ENCODE measurements around the gene HOXD12.

The HOXD12 gene

DNA sequence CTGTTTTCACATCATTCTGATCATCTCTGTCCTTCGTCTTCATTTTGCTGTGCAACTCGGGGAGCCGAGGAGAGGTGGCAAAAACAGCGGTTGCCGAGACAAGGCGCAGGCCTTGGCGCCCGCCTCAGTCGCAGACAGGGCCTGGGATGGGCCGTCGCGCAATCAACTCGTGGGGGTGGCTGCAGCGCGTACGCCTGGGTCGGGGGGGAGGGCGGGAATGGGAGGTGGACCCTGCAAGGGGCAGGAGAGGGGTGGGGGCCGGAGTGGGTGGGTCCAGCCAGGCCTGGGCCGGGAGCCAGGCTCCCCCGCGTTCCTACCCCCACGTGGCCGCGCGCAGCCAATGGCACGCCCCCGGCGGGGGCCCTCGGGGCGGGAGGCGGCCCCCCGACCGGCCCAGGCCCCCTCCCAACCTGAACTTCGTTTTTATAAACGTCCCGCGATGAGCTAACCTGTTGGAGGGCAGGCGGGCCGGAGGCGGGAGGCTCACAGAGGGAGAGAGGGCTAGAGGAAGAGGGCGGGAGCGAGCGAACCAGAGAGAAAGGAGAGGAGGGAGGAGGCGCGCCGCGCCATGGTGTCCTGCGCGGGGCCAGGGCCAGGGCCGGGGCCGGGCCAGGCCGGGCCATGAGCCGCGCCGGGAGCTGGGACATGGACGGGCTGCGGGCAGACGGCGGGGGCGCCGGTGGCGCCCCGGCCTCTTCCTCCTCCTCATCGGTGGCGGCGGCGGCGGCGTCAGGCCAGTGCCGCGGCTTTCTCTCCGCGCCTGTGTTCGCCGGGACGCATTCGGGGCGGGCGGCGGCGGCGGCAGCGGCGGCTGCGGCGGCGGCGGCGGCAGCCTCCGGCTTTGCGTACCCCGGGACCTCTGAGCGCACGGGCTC, 7.1 kb upstream of the HOXD12 start, which contains the start of gene HOXD13:
Gene HOXD13 (plus strand): TSS at position 452 of the 875 bp plus-strand sequence. CDS start 170 bp downstream, at position 622.
- peak within 1 kb of the TSS; percentile 30 for H3K27ac ChIP-seq (ENCODE audit: low read depth, low read length)
- peaks cover 51% of the 10 kb centered on the region for H3K27me3 ChIP-seq (ENCODE audit: control insufficient read depth, insufficient read depth, low read length)
- H3K4me1 ChIP-seq (ENCODE audit: control insufficient read depth, insufficient read depth, low read length): peaks cover 3% of the 10 kb centered on the region
- H3K9ac ChIP-seq (ENCODE audit: low read length): no peak within 1 kb of the TSS
- H3K4me3 ChIP-seq (ENCODE audit: low read length): peak within 1 kb of the TSS; percentile 64
- no peaks in the 10 kb centered on the region for H3K36me3 ChIP-seq (ENCODE audit: control insufficient read depth, insufficient read depth, low read length)

DNA sequence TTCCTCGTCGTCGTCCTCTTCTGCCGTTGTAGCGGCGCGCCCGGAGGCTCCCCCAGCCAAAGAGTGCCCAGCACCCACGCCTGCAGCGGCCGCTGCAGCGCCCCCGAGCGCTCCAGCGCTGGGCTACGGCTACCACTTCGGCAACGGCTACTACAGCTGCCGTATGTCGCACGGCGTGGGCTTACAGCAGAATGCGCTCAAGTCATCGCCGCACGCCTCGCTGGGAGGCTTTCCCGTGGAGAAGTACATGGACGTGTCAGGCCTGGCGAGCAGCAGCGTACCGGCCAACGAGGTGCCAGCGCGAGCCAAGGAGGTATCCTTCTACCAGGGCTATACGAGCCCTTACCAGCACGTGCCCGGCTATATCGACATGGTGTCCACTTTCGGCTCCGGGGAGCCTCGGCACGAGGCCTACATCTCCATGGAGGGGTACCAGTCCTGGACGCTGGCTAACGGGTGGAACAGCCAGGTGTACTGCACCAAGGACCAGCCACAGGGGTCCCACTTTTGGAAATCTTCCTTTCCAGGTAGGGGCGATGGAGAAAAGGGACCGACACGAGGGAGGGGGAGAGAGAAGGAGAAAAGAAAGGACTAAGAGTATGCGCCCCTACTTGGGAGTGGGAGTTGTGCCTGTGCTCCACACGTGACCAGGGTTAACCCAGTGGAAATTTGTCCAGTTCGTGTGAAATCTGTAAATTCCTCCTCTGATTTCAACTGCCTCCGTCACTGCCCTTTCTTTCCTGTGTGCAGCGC, 6.3 kb upstream of the HOXD12 start:
- H3K4me1 ChIP-seq (ENCODE audit: control insufficient read depth, insufficient read depth, low read length): peaks cover 5% of the 10 kb centered on the region
- H3K27ac ChIP-seq (ENCODE audit: low read depth, low read length): peak overlapping the region; percentile 30
- no peaks in the 10 kb centered on the region for H3K36me3 ChIP-seq (ENCODE audit: control insufficient read depth, insufficient read depth, low read length)
- peaks cover 52% of the 10 kb centered on the region for H3K27me3 ChIP-seq (ENCODE audit: control insufficient read depth, insufficient read depth, low read length)
- no peak overlapping the region for H3K9ac ChIP-seq (ENCODE audit: low read length)
- H3K4me3 ChIP-seq (ENCODE audit: low read length): peak overlapping the region; percentile 64

DNA sequence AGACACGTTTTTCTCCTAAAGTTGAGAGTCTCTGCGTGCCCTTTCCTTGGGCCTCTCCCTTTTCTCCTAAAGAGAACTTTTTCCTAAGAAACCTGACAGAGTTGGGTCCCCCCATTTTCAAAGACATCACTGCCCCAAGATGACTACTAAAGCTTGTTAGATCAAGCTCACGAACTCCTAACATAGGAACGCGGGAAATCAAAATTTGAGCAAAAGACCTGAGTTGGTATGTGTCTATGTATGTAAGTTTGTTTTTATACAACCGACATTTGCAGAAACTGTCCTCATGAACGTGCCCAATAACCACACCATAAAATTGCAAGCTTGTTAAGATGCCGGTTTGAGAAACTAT, 5.7 kb upstream of the HOXD12 start:
- Histone ChIP-seq H3K27me3 (ENCODE audit: control insufficient read depth, insufficient read depth, low read length) (peaks cover 56% of the 10 kb centered on the region), H3K4me1 (ENCODE audit: control insufficient read depth, insufficient read depth, low read length) (peaks cover 5% of the 10 kb centered on the region), H3K36me3 (ENCODE audit: control insufficient read depth, insufficient read depth, low read length) (no peaks in the 10 kb centered on the region)

DNA sequence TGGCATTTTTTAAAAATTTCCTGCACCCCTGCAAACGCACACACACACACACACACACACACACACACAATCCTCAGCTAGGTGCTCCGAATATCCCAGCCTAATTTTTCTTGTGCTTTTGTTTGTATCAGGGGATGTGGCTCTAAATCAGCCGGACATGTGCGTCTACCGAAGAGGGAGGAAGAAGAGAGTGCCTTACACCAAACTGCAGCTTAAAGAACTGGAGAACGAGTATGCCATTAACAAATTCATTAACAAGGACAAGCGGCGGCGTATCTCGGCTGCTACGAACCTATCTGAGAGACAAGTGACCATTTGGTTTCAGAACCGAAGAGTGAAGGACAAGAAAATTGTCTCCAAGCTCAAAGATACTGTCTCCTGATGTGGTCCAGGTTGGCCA, 5.2 kb upstream of the HOXD12 start:
- Histone ChIP-seq H3K4me3 (ENCODE audit: low read length) (no peak overlapping the region), H3K4me1 (ENCODE audit: control insufficient read depth, insufficient read depth, low read length) (peaks cover 5% of the 10 kb centered on the region), H3K27me3 (ENCODE audit: control insufficient read depth, insufficient read depth, low read length) (peaks cover 59% of the 10 kb centered on the region), H3K27ac (ENCODE audit: low read depth, low read length) (no peak overlapping the region), H3K36me3 (ENCODE audit: control insufficient read depth, insufficient read depth, low read length) (no peaks in the 10 kb centered on the region), H3K9ac (ENCODE audit: low read length) (no peak overlapping the region)

More for the DNA sequence above, 5.7 kb upstream of the HOXD12 start:
- H3K9ac ChIP-seq (ENCODE audit: low read length): no peak overlapping the region
- peak overlapping the region; percentile 64 for H3K4me3 ChIP-seq (ENCODE audit: low read length)
- H3K27ac ChIP-seq (ENCODE audit: low read depth, low read length): no peak overlapping the region

DNA sequence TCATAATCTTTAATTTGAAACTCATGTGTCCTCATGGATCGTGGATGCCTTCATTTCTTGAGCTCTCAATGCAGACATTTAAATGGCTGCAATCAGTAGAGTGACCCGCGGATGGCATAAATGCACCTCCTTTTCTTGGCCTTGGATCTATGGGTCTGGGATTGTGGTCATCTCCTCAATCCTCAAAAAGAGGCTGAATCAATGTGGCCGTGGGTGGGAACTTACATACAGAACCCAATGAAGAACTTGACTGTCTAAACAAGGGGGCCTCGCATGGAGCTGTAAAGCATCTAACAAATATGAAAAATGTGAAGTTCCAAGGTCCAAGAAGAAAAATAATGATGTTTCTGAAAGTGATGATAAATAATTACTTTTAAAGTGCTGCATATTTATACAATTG, 4.2 kb upstream of the HOXD12 start:
- H3K27me3 ChIP-seq (ENCODE audit: control insufficient read depth, insufficient read depth, low read length): peaks cover 62% of the 10 kb centered on the region
- H3K9ac ChIP-seq (ENCODE audit: low read length): no peak overlapping the region
- peaks cover 5% of the 10 kb centered on the region for H3K4me1 ChIP-seq (ENCODE audit: control insufficient read depth, insufficient read depth, low read length)
- no peak overlapping the region for H3K27ac ChIP-seq (ENCODE audit: low read depth, low read length)
- no peak overlapping the region for H3K4me3 ChIP-seq (ENCODE audit: low read length)
- H3K36me3 ChIP-seq (ENCODE audit: control insufficient read depth, insufficient read depth, low read length): no peaks in the 10 kb centered on the region

DNA sequence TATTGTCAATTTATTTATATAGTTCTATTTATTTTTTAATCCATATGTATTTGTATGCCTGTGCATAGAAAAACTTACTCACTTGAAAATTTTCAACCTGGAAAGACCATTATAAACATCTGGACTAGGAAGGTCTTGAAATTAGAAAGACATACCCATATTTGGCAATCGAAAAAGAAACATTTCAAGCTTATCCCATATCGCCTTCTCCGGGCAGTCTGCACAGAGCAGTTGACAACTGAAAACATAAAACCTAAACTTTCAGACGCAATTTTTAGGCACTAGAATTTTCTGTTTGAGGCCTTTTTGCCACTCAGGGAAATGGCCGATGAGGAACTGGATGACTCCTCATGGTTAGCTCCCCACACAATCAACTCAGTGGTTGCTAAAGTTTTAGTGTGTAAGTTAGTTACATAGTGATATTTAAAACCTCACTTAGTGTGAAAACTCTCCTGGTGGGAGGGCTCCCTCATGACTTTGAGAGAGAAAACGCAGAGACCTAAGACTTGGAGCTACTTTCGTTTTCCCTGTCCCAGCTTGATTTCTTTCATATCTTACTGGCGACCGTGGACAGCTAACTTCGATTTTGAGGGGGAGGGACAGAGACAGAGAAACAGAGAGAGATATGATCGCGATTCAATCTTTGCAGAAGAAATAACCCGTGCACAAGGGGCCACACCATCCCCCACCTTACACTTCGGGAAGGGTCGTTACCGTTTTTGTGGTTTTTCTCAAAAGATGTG, 3.2 kb upstream of the HOXD12 start:
- Histone ChIP-seq H3K9ac (ENCODE audit: low read length) (no peak overlapping the region), H3K27me3 (ENCODE audit: control insufficient read depth, insufficient read depth, low read length) (peaks cover 67% of the 10 kb centered on the region), H3K4me1 (ENCODE audit: control insufficient read depth, insufficient read depth, low read length) (peaks cover 5% of the 10 kb centered on the region), H3K36me3 (ENCODE audit: control insufficient read depth, insufficient read depth, low read length) (no peaks in the 10 kb centered on the region), H3K4me3 (ENCODE audit: low read length) (peak overlapping the region; percentile 59), H3K27ac (ENCODE audit: low read depth, low read length) (no peak overlapping the region)

DNA sequence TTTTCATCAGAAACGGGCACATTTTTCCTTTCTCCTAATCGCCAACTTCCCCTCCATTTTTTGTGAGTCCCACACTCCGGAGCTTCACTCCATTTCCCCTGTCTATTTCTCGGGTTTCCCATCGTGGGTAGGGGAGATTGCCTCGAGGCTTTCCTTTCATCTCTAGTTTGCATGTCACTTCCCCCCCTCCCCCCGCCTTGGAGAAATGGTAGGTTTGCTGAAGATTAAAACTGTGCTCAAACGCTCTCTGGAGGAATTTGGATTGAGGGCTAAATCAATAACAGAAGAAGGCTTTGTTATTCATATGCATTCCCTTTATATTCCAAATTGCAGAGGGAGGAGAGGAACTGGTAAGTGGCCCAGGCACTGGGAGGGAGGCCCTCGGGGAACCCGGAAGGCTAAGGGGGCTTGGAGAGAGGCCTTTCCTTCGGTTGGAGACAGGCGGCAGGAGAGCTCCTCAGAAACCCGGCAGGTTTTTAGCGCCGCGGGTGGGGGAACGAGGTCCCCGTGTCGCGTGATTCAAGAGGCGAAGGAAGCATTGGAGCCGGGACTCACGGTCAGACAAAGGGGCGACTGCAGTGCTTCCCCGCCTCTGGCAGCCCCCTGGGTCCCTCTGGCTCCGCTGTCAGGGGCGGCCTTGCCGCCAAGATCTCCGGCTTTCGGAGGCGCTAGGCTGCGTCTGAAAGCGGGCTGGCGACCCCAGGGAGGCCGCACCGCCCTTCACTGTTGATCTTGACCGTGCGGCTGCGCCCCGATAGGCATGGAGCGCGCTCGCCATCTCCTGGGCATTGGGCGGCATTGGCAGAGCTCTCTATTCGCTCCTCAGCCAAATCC, 2.4 kb upstream of the HOXD12 start:
- peaks cover 60% of the 10 kb centered on the region for H3K27me3 ChIP-seq (ENCODE audit: control insufficient read depth, insufficient read depth, low read length)
- no peak overlapping the region for H3K9ac ChIP-seq (ENCODE audit: low read length)
- peak overlapping the region; percentile 59 for H3K4me3 ChIP-seq (ENCODE audit: low read length)

DNA sequence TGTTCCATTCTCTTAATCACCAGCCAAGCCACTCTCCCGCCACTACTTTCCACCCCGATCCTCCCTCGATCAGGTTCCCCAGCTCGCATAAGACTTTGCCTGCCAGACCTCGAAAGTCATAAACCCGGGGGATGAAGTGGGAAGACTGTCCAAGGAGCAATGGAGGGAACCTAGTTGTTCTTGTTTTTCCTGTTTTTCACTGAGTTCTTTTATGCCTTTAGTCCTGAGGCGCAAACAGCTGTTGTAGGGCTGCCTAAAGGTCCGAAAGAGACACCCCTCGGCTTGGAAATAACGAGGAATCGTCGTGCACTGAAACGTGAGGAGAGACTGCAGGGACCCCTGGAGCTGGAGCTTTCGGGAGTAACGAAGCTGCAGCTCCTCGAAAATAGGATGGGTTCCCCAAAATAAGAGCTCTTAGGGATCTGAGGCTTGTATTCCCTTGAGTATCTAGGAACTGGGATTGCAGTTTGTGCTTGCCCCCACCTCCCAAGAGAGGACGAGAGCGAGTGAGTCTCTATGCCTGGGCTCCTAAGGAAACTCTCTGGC, 1.7 kb upstream of the HOXD12 start:
- Histone ChIP-seq H3K4me1 (ENCODE audit: control insufficient read depth, insufficient read depth, low read length) (peaks cover 5% of the 10 kb centered on the region), H3K36me3 (ENCODE audit: control insufficient read depth, insufficient read depth, low read length) (no peaks in the 10 kb centered on the region), H3K27ac (ENCODE audit: low read depth, low read length) (no peak overlapping the region), H3K9ac (ENCODE audit: low read length) (no peak overlapping the region), H3K4me3 (ENCODE audit: low read length) (peak overlapping the region; percentile 54), H3K27me3 (ENCODE audit: control insufficient read depth, insufficient read depth, low read length) (peaks cover 62% of the 10 kb centered on the region)

More for the DNA sequence above, 2.4 kb upstream of the HOXD12 start:
- H3K36me3 ChIP-seq (ENCODE audit: control insufficient read depth, insufficient read depth, low read length): no peaks in the 10 kb centered on the region
- H3K4me1 ChIP-seq (ENCODE audit: control insufficient read depth, insufficient read depth, low read length): peaks cover 5% of the 10 kb centered on the region
- peak overlapping the region; percentile 2 for H3K27ac ChIP-seq (ENCODE audit: low read depth, low read length)

DNA sequence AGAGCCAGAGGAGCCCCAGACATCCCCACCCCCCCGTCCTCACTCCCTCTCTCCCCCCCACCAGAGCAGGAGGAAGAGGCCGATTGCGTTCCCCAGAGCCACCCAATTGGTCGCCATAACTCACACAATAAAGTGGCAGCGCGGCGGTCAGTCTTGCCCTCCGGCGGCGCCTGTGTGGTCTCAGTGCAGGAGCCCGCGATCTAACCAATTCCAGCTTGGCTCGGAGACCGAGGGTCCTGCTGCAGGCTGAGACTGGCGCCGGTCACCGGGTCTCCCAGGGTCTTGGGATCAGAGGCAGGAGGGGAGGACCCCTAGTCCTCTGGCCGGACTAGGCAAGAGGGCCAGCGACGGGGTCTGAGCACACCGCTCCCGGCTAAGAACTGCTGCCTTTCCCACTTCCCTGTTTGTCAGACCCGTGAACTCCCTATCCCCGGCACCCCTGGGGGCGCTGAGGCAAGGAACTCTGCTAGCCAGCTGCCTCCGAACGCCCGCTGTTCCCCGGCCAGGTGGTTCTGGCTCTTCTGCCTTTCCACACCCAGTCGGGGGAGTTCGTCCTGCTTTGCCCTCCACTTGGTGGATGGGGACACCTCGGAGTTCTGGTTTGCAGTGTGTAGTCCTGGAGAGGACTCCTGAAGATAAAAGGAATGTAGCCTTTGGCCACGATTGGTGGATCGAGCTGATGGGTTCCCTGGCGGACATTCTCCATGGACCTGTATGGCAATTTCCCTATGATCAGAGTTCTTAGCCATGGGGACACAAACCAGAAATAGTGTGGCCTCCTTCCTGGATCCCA, 1.0 kb upstream of the HOXD12 start:
- Histone ChIP-seq H3K27ac (ENCODE audit: low read depth, low read length) (no peak overlapping the region), H3K27me3 (ENCODE audit: control insufficient read depth, insufficient read depth, low read length) (peaks cover 56% of the 10 kb centered on the region), H3K36me3 (ENCODE audit: control insufficient read depth, insufficient read depth, low read length) (no peaks in the 10 kb centered on the region), H3K9ac (ENCODE audit: low read length) (no peak overlapping the region), H3K4me3 (ENCODE audit: low read length) (no peak overlapping the region), H3K4me1 (ENCODE audit: control insufficient read depth, insufficient read depth, low read length) (peaks cover 2% of the 10 kb centered on the region)

DNA sequence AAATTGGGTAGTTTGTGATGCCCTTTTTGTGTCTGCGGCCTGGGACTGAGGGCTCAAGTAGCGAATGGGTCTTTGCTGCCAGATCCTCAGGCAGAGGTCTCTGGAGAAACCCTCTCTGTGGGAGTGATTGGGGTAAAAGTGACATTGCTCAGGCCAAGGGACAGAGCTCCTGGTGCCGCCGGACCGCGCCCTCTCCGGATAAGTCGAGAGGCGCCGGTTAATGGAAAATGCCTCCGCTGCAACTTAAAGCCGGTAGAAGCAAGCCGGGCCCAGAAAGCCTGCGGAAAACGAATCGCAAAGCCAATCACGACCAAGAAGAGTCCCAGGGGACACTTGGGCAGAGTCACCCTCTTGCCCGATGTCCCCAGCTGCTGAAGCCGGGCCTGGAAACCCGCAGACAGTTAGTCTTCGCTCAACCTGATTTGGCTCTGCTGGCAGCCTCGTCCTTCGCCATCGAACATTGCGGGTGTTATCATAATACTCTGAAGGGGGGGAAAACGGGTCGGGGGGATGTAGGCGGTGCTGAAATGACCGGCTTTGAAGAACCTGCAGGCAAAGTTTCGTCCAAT, 352 bp upstream of the HOXD12 start:
- Histone ChIP-seq H3K9ac (ENCODE audit: low read length) (no peak overlapping the region), H3K27ac (ENCODE audit: low read depth, low read length) (no peak overlapping the region), H3K4me1 (ENCODE audit: control insufficient read depth, insufficient read depth, low read length) (peaks cover 2% of the 10 kb centered on the region), H3K4me3 (ENCODE audit: low read length) (no peak overlapping the region), H3K27me3 (ENCODE audit: control insufficient read depth, insufficient read depth, low read length) (peaks cover 56% of the 10 kb centered on the region), H3K36me3 (ENCODE audit: control insufficient read depth, insufficient read depth, low read length) (no peaks in the 10 kb centered on the region)

Measured in rectal smooth muscle tissue (tissue), 1 donor.